Keratinocyte (primary cell): ENCODE data around the gene FABP7. TPM values are rescaled to one million over a fixed set of nuclear protein-coding genes. Genes with fewer than 3 reads are reported as not detected.
A peak's percentile ranks its signal among the peaks of the same experiment; 100 is the strongest.

Source experiments
- DNase-seq: peaks from one replicate; pipeline ENCODE4 v3.0.0-alpha.2; 2011; ENCODE audit warnings: low read depth, missing footprints, low spot score
- FAIRE-seq: peaks from 2 replicates; lab custom pipeline; 2011; peaks lifted over from hg19 to GRCh38; lab: Jason Lieb, UNC
- H2AFZ ChIP-seq: 2 replicates; pipeline ENCODE4 v1.6.0; 2012; ENCODE audit warnings: low read length, control low read depth, inconsistent platforms; ENCODE audit not compliant: control insufficient read depth
- H3K27ac ChIP-seq: 2 replicates; pipeline ENCODE4 v1.5.1; 2011; ENCODE audit warnings: low read length; ENCODE audit not compliant: control insufficient read depth, insufficient read depth
- H3K27me3 ChIP-seq: 3 replicates; pipeline ENCODE4 v1.6.0; 2011; ENCODE audit warnings: low read length; ENCODE audit not compliant: control insufficient read depth, insufficient read depth; ENCODE audit errors: extremely low read depth
- H3K36me3 ChIP-seq, 2 experiments: 2 replicates in 1 of 2; 3 replicates in 1 of 2; pipeline ENCODE4 v1.5.1; 2011; ENCODE audit warnings: low read length in 2 of 2, mild to moderate bottlenecking in 1 of 2; ENCODE audit not compliant: control insufficient read depth in 2 of 2, insufficient read depth in 2 of 2; ENCODE audit errors: extremely low read depth in 1 of 2
- H3K4me1 ChIP-seq: 3 replicates; pipeline ENCODE4 v1.5.1; 2011; ENCODE audit warnings: low read length; ENCODE audit not compliant: control insufficient read depth, insufficient read depth; ENCODE audit errors: extremely low read depth
- H3K4me2 ChIP-seq: 3 replicates; pipeline ENCODE4 v1.6.0; 2011; ENCODE audit warnings: low read depth, low read length; ENCODE audit not compliant: control insufficient read depth, insufficient read depth; ENCODE audit errors: extremely low read depth
- H3K4me3 ChIP-seq, 3 experiments: fragments of 200-600 bp in 1 of 3; sonication (generic) in 1 of 3; 2 replicates in 2 of 3; 3 replicates in 1 of 3; pipeline ENCODE4 v1.5.1; 2011 to 2016; ENCODE audit warnings: low read length in 3 of 3, mild to moderate bottlenecking in 3 of 3, control low read depth in 2 of 3, inconsistent platforms in 1 of 3, low read depth in 1 of 3, mixed read lengths in 1 of 3, mixed run types in 1 of 3, moderate library complexity in 1 of 3; ENCODE audit not compliant: control insufficient read depth in 2 of 3, insufficient read depth in 2 of 3; ENCODE audit errors: extremely low read depth in 1 of 3
- H3K79me2 ChIP-seq: 2 replicates; pipeline ENCODE4 v1.6.0; 2012; ENCODE audit warnings: low read length; ENCODE audit not compliant: control insufficient read depth, insufficient read depth
- H3K9ac ChIP-seq: 3 replicates; pipeline ENCODE4 v1.6.0; 2011; ENCODE audit warnings: low read length; ENCODE audit not compliant: control insufficient read depth, insufficient read depth; ENCODE audit errors: extremely low read depth
- H3K9me1 ChIP-seq: 3 replicates; pipeline ENCODE4 v1.6.0; 2011; ENCODE audit warnings: low read length; ENCODE audit not compliant: control insufficient read depth, insufficient read depth; ENCODE audit errors: extremely low read depth
- H3K9me3 ChIP-seq: 2 replicates; pipeline ENCODE4 v1.5.1; 2012; ENCODE audit warnings: low read depth, low read length; ENCODE audit not compliant: control insufficient read depth
- H4K20me1 ChIP-seq: 3 replicates; pipeline ENCODE4 v1.6.0; 2011; ENCODE audit warnings: low read length; ENCODE audit not compliant: control insufficient read depth, insufficient read depth; ENCODE audit errors: extremely low read depth
- EZH2 ChIP-seq: IDR thresholded peaks from one replicate; pipeline ENCODE4 v1.6.1; 2012; ENCODE audit warnings: inconsistent platforms, mild to moderate bottlenecking, low read length, moderate library complexity
- dilution Hi-C: fragments of 300-500 bp; cut with MboI; formaldehyde crosslinking; loops from one replicate; pipeline ENCODE4 v1.7.0; 2020; ENCODE audit warnings: low sequenced_read_pairs; ENCODE audit not compliant: extremely low pct_ligation_motif_present
- polyA plus RNA-seq, 5 experiments: library from polyadenylated mRNA; depleted of rRNA in 3 of 5; stranded (reverse) in 3 of 5; stranded (forward) in 1 of 5; unstranded in 1 of 5; fragments of >200 nt; gene quantifications; 1 replicate in 1 of 5; 2 replicates in 3 of 5; 3 replicates in 1 of 5; pipeline versions ENCODE4 v1.2.1 to v1.2.3, GENCODE V29; 2011 to 2012; ENCODE audit warnings: missing spikeins in 2 of 5, low read depth in 1 of 5, low replicate concordance in 1 of 5
- TF ChIP-seq, protein P1 (sequence below), 3 experiments: IDR thresholded peaks in 1 of 3; conservative IDR thresholded peaks in 1 of 3; optimal IDR thresholded peaks in 1 of 3; 2 replicates in 2 of 3; 3 replicates in 1 of 3; pipeline versions ENCODE3 to v1.5.1; 2011; ENCODE audit warnings: low read length in 3 of 3, mild to moderate bottlenecking in 3 of 3, moderate library complexity in 2 of 3, control low read depth in 1 of 3, inconsistent platforms in 1 of 3; ENCODE audit not compliant: insufficient read depth in 2 of 3; ENCODE audit errors: extremely low read depth in 1 of 3

FABP7 gene
- polyA plus RNA-seq, 1 donor (not counting 4 experiments of a cell fraction or from before 2014, with no cell fraction given): not detected

DNA sequence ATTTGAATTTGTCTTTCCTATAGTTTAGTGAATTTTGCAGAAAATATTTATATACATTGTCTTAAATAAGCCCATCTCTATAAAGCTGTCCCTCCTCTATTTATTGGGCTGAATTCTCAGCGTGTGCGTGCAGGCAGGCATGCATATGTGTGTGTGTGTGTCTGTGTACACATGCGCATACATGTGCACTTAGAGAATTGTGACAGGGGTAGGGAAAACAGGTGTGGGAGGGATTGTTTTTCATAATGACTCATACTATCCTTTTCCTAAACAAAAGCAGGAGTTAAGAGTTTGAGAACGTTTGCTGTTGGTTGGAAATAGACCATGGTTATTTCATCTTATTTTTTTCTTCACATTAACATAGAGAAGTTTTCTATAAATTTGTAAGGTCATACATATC is 43.4 kb upstream of the FABP7 start:
- Histone ChIP-seq H3K36me3 (no peaks in the 10 kb centered on the region), H3K4me2 (peak overlapping the region; percentile 53), H3K9me3 (no peaks in the 10 kb centered on the region), H3K4me1 (peaks cover 20% of the 10 kb centered on the region), H3K27ac (peak overlapping the region; percentile 94), H3K79me2 (no peaks in the 10 kb centered on the region), H3K4me3 (peak overlapping the region in 1 of 3 experiments; percentile 43), H2AFZ (no peak overlapping the region), H4K20me1 (no peaks in the 10 kb centered on the region), H3K27me3 (no peaks in the 10 kb centered on the region), H3K9me1 (no peaks in the 10 kb centered on the region), H3K9ac (peak overlapping the region; percentile 71)
- DNase-seq: peak; percentile 73
- peak; percentile 46 for FAIRE-seq
- TF ChIP-seq EZH2: no peak
- TF ChIP-seq, protein P1, sequence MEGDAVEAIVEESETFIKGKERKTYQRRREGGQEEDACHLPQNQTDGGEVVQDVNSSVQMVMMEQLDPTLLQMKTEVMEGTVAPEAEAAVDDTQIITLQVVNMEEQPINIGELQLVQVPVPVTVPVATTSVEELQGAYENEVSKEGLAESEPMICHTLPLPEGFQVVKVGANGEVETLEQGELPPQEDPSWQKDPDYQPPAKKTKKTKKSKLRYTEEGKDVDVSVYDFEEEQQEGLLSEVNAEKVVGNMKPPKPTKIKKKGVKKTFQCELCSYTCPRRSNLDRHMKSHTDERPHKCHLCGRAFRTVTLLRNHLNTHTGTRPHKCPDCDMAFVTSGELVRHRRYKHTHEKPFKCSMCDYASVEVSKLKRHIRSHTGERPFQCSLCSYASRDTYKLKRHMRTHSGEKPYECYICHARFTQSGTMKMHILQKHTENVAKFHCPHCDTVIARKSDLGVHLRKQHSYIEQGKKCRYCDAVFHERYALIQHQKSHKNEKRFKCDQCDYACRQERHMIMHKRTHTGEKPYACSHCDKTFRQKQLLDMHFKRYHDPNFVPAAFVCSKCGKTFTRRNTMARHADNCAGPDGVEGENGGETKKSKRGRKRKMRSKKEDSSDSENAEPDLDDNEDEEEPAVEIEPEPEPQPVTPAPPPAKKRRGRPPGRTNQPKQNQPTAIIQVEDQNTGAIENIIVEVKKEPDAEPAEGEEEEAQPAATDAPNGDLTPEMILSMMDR (optimal IDR thresholded peaks at IDR 0.05 in 1 of 3, IDR thresholded peaks at IDR 0.05 in 1 of 3, conservative IDR thresholded peaks at IDR 0.05 in 1 of 3; ENCODE audit: extremely low read depth in 1 of 3, insufficient read depth in 2 of 3, low read length in 3 of 3): no peak
- dilution Hi-C loops: no loop called here

DNA sequence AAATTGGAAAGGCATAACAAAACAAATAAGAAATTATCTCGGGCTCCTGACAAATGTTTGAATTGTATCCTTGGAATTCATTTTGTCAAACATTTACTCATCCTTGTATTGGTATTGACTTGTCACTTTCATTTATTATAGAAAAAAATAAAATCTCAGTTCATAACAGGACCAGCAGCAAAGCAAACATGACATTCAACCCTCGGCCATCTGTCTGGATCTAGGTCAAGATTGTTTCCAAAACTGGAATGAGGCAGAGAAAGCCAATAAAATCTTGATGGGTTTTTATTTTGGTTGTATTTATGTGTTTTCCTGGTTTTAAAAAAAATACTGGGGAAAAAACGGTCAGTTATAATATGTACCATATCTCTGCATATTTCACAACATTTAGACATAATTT is 42.9 kb upstream of the FABP7 start:
- Histone ChIP-seq H3K9me3 (no peaks in the 10 kb centered on the region), H3K36me3 (no peaks in the 10 kb centered on the region), H3K27ac (peak overlapping the region; percentile 94), H3K27me3 (no peaks in the 10 kb centered on the region), H3K9me1 (no peaks in the 10 kb centered on the region), H3K9ac (peak overlapping the region; percentile 31), H3K4me3 (no peak overlapping the region), H3K4me2 (peak overlapping the region; percentile 53), H2AFZ (peak overlapping the region; percentile 27), H3K4me1 (peaks cover 20% of the 10 kb centered on the region), H4K20me1 (no peaks in the 10 kb centered on the region), H3K79me2 (no peaks in the 10 kb centered on the region)
- FAIRE-seq (no peak), DNase-seq (no peak)
- dilution Hi-C loops: no loop called here
- no peak for TF ChIP-seq EZH2
- TF ChIP-seq, protein P1 (optimal IDR thresholded peaks at IDR 0.05 in 1 of 3, IDR thresholded peaks at IDR 0.05 in 1 of 3, conservative IDR thresholded peaks at IDR 0.05 in 1 of 3; ENCODE audit: extremely low read depth in 1 of 3, insufficient read depth in 2 of 3, low read length in 3 of 3): no peak
